Measurements from ENCODE around the gene TTC7B. TPM values are rescaled to one million over a fixed set of nuclear protein-coding genes. Genes with fewer than 3 reads are reported as not detected.

The TTC7B gene
- total RNA-seq, 1 donor from 2014 or later = 46.0 TPM

- H3K36me3 ChIP-seq (ENCODE audit: control insufficient read depth, insufficient read depth, low read length) = no peaks in the 10 kb centered on the region
- no peak for DNase-seq (ENCODE audit: low read depth)
- H3K4me3 ChIP-seq (ENCODE audit: low read depth, low read length) = no peak overlapping the region
- no peak for TF ChIP-seq CTCF (IDR thresholded peaks at IDR 0.05; ENCODE audit: insufficient read depth, low read length, poor library complexity, severe bottlenecking)
- no peaks in the 10 kb centered on the region for H3K27me3 ChIP-seq (ENCODE audit: control insufficient read depth, insufficient read depth, low read length)
Observed at GRCh38 chr14:90558983-90559590, 257.1 kb downstream of the TTC7B start.

GRCh38 chr14:90558041-90558982 lies 257.9 kb downstream of the TTC7B start:
- no peak for TF ChIP-seq CTCF (IDR thresholded peaks at IDR 0.05; ENCODE audit: insufficient read depth, low read length, poor library complexity, severe bottlenecking)
- no peak for DNase-seq (ENCODE audit: low read depth)

GRCh38 chr14:90557516-90557915 lies 258.7 kb downstream of the TTC7B start:
- no peaks in the 10 kb centered on the region for H3K27me3 ChIP-seq (ENCODE audit: control insufficient read depth, insufficient read depth, low read length)
- no peak overlapping the region for H3K4me3 ChIP-seq (ENCODE audit: low read depth, low read length)
- no peaks in the 10 kb centered on the region for H3K36me3 ChIP-seq (ENCODE audit: control insufficient read depth, insufficient read depth, low read length)
- TF ChIP-seq CTCF (IDR thresholded peaks at IDR 0.05; ENCODE audit: insufficient read depth, low read length, poor library complexity, severe bottlenecking) = no peak
- DNase-seq (ENCODE audit: low read depth) = no peak

More at GRCh38 chr14:90558041-90558982, 257.9 kb downstream of the TTC7B start:
- Histone ChIP-seq H3K27me3 (ENCODE audit: control insufficient read depth, insufficient read depth, low read length) (no peaks in the 10 kb centered on the region), H3K4me3 (ENCODE audit: low read depth, low read length) (no peak overlapping the region), H3K36me3 (ENCODE audit: control insufficient read depth, insufficient read depth, low read length) (no peaks in the 10 kb centered on the region)

GRCh38 chr14:90556666-90557450 lies 259.4 kb downstream of the TTC7B start:
- no peak for DNase-seq (ENCODE audit: low read depth)
- H3K36me3 ChIP-seq (ENCODE audit: control insufficient read depth, insufficient read depth, low read length) = no peaks in the 10 kb centered on the region
- H3K27me3 ChIP-seq (ENCODE audit: control insufficient read depth, insufficient read depth, low read length) = no peaks in the 10 kb centered on the region
- no peak overlapping the region for H3K4me3 ChIP-seq (ENCODE audit: low read depth, low read length)
- peak; percentile 4 for TF ChIP-seq CTCF (IDR thresholded peaks at IDR 0.05; ENCODE audit: insufficient read depth, low read length, poor library complexity, severe bottlenecking)

- Histone ChIP-seq H3K36me3 (ENCODE audit: control insufficient read depth, insufficient read depth, low read length) (no peaks in the 10 kb centered on the region), H3K27me3 (ENCODE audit: control insufficient read depth, insufficient read depth, low read length) (no peaks in the 10 kb centered on the region), H3K4me3 (ENCODE audit: low read depth, low read length) (no peak overlapping the region)
- no peak for TF ChIP-seq CTCF (IDR thresholded peaks at IDR 0.05; ENCODE audit: insufficient read depth, low read length, poor library complexity, severe bottlenecking)
- DNase-seq (ENCODE audit: low read depth) = no peak
Observed at GRCh38 chr14:90556012-90556477, 260.2 kb downstream of the TTC7B start.
